ENCODE results near the gene SLC5A1.
A peak's percentile ranks its signal among the peaks of the same experiment; 100 is the strongest.

- TF ChIP-seq ZNF331 (CRISPR knock-in tag; IDR thresholded peaks at IDR 0.05; ENCODE audit: low read depth) = no peak
- TF ChIP-seq CTCF (conservative IDR thresholded peaks at IDR 0.05; ENCODE audit: low read depth in 2 of 2) = 0 out of 4 replicates have a peak, but pooled peaks of 1 of the 2 experiments have one; percentile 6
- TF ChIP-seq EZH2 (IDR thresholded peaks at IDR 0.05; ENCODE audit: low read depth, unreplicated experiment) = no peak
Observed at GRCh38 chr22:32132783-32133182, 89.7 kb downstream of the SLC5A1 start.

Data from GM23338 (cell line).